Liver (tissue), 9 donors: ENCODE measurements around the gene MYO9B. TPM values are rescaled to one million over a fixed set of nuclear protein-coding genes. Genes with fewer than 3 reads are reported as not detected.

ENCODE experiments used
- DNase-seq: peaks from one replicate; pipeline ENCODE4 v3.0.0-alpha.2; 2017; ENCODE audit warnings: low spot score
- H3K27ac ChIP-seq, 2 donors: one replicate each; pipeline ENCODE4 v1.7.0; 2013; ENCODE audit warnings: inconsistent platforms in 2 of 2, low read length in 2 of 2, control low read depth in 1 of 2, low read depth in 1 of 2, mild to moderate bottlenecking in 1 of 2
- H3K27me3 ChIP-seq, 4 donors: one replicate each; pipeline versions ENCODE4 v1.6.1 to v1.7.0; 2013; ENCODE audit warnings: low read length in 3 of 4, inconsistent platforms in 1 of 4, mild to moderate bottlenecking in 1 of 4, moderate library complexity in 1 of 4; ENCODE audit not compliant: control insufficient read depth in 4 of 4, insufficient read depth in 4 of 4
- H3K36me3 ChIP-seq, 4 donors: one replicate each; pipeline versions ENCODE4 v1.6.1 to v1.7.0; 2013; ENCODE audit warnings: low read length in 3 of 4, mild to moderate bottlenecking in 3 of 4, low read depth in 1 of 4, moderate library complexity in 1 of 4; ENCODE audit not compliant: control insufficient read depth in 4 of 4, insufficient read depth in 3 of 4
- H3K4me1 ChIP-seq, 4 donors: one replicate each; pipeline versions ENCODE4 v1.6.1 to v1.7.0; 2013; ENCODE audit warnings: low read length in 3 of 4, mild to moderate bottlenecking in 3 of 4, moderate library complexity in 1 of 4; ENCODE audit not compliant: control insufficient read depth in 4 of 4, insufficient read depth in 4 of 4
- H3K4me3 ChIP-seq, 3 donors: one replicate each; pipeline versions ENCODE4 v1.6.1 to v1.7.0; 2013; ENCODE audit warnings: low read length in 3 of 3, control low read depth in 1 of 3, low read depth in 1 of 3, mild to moderate bottlenecking in 1 of 3
- H3K9ac ChIP-seq, 2 donors: one replicate each; pipeline ENCODE4 v1.7.0; 2013; ENCODE audit warnings: low read length in 2 of 2, mild to moderate bottlenecking in 2 of 2, moderate library complexity in 2 of 2, control low read depth in 1 of 2, low read depth in 1 of 2
- H3K9me3 ChIP-seq, 4 donors: one replicate each; pipeline versions ENCODE4 v1.6.1 to v1.7.0; 2013; ENCODE audit warnings: low read length in 3 of 4; ENCODE audit not compliant: control insufficient read depth in 4 of 4
- ATF3 ChIP-seq: IDR thresholded peaks from 2 replicates; pipeline ENCODE4 v1.6.1; 2016; ENCODE audit warnings: antibody characterized with exemption
- CTCF ChIP-seq: fragments of 150-350 bp; IDR thresholded peaks from 2 replicates; pipeline ENCODE4 v1.5.1; 2017; ENCODE audit warnings: improper control_type of control experiment, low read depth, low read length; ENCODE audit not compliant: missing input control
- EGR1 ChIP-seq, 2 donors: IDR thresholded peaks; 2 replicates each; pipeline ENCODE4 v1.6.1; 2016 to 2018; ENCODE audit warnings: antibody characterized with exemption in 2 of 2, low read depth in 2 of 2
- FOXA1 ChIP-seq: IDR thresholded peaks from 2 replicates; pipeline ENCODE4 v1.6.1; 2016; ENCODE audit warnings: antibody characterized with exemption
- GABPA ChIP-seq, 2 donors: IDR thresholded peaks in 1 of 2; conservative IDR thresholded peaks in 1 of 2; 2 replicates each; pipeline ENCODE4 v1.6.1; 2016; ENCODE audit warnings: antibody characterized with exemption in 2 of 2, mild to moderate bottlenecking in 1 of 2, moderate library complexity in 1 of 2
- HNF4G ChIP-seq: IDR thresholded peaks from 2 replicates; pipeline ENCODE4 v1.6.1; 2016; ENCODE audit warnings: antibody characterized with exemption
- JUND ChIP-seq, 2 donors: IDR thresholded peaks; 2 replicates each; pipeline ENCODE4 v1.6.1; 2016; ENCODE audit warnings: antibody characterized with exemption in 2 of 2
- NR2F2 ChIP-seq: IDR thresholded peaks from 2 replicates; pipeline ENCODE4 v1.6.1; 2016; ENCODE audit warnings: antibody characterized with exemption
- RAD21 ChIP-seq, 2 donors: IDR thresholded peaks; 2 replicates each; pipeline ENCODE4 v1.6.1; 2016; ENCODE audit warnings: antibody characterized with exemption in 2 of 2, mild to moderate bottlenecking in 2 of 2
- REST ChIP-seq: IDR thresholded peaks from 2 replicates; pipeline ENCODE4 v1.6.1; 2016; ENCODE audit warnings: antibody characterized with exemption, mild to moderate bottlenecking
- SP1 ChIP-seq: IDR thresholded peaks from 2 replicates; pipeline ENCODE4 v1.6.1; 2018; ENCODE audit warnings: antibody characterized with exemption, mild to moderate bottlenecking
- ZBTB33 ChIP-seq: IDR thresholded peaks from 2 replicates; pipeline ENCODE4 v1.6.1; 2016; ENCODE audit warnings: antibody characterized with exemption
- WGBS: extraction: QIAGEN DNeasy Blood & Tissue Kit; methylation state at CpG from one replicate; pipeline ENCODE4 v1.1.7; 2013; 5-methylcytosine and 5-hydroxymethylcytosine counted together
- polyA plus RNA-seq, 2 donors: library from polyadenylated mRNA; stranded (reverse) in 1 of 2; unstranded in 1 of 2; fragments of 200-250 nt in 1 of 2; fragments of >200 nt in 1 of 2; fragmentation: Nextera tagmentation in 1 of 2; extraction: Ambion mirVana in 1 of 2; gene quantifications; one replicate each; pipeline versions ENCODE4 v1.2.1 to v1.2.3, GENCODE V29; 2013 to 2015
- total RNA-seq, 2 donors: library from RNA; depleted of rRNA; stranded (reverse); fragments of >200 nt; gene quantifications; one replicate each; pipeline ENCODE4 v1.2.3, GENCODE V29; 2014
- donor health status: healthy.
- donor health status: healthy.
- donor health status: healthy.
- donor health status: healthy.
- donor health status: healthy.

The MYO9B gene
- total and polyA plus RNA-seq, 4 donors = 9.1 to 32.5 (median 21.0) TPM

GRCh38 chr19:17041976-17042375 is 33.6 kb upstream of the MYO9B start:
- Histone ChIP-seq H3K9ac (no peak overlapping the region), H3K4me3 (no peak overlapping the region), H3K36me3 (no peaks in the 10 kb centered on the region), H3K9me3 (no peaks in the 10 kb centered on the region), H3K4me1 (no peaks in the 10 kb centered on the region), H3K27me3 (peaks cover 0 to 2% (median 0%) of the 10 kb centered on the region in 4 donors), H3K27ac (no peak overlapping the region)
- DNase-seq = no peak
- TF ChIP-seq REST (no peak), NR2F2 (peak; percentile 85), CTCF (no peak)
- WGBS = 27% methylated on average over 11 of the region's 11 CpGs

GRCh38 chr19:17043744-17044143 is 31.8 kb upstream of the MYO9B start:
- no peak for DNase-seq
- H3K36me3 ChIP-seq = peaks cover 0 to under 1% (median 0%) of the 10 kb centered on the region in 4 donors
- no peak overlapping the region for H3K27ac ChIP-seq
- no peak overlapping the region for H3K9ac ChIP-seq
- H3K9me3 ChIP-seq = no peaks in the 10 kb centered on the region
- peaks cover 0 to 2% (median 0%) of the 10 kb centered on the region in 4 donors for H3K27me3 ChIP-seq
- no peak overlapping the region for H3K4me3 ChIP-seq
- WGBS = 75% methylated on average over 7 of the region's 7 CpGs
- H3K4me1 ChIP-seq = no peaks in the 10 kb centered on the region
- TF ChIP-seq SP1 = no peak

- Histone ChIP-seq H3K27ac (no peak overlapping the region), H3K4me1 (no peaks in the 10 kb centered on the region), H3K9ac (no peak overlapping the region), H3K27me3 (peaks cover 0 to 2% (median 0%) of the 10 kb centered on the region in 4 donors), H3K9me3 (no peaks in the 10 kb centered on the region), H3K4me3 (no peak overlapping the region), H3K36me3 (peaks cover 0 to 20% (median 6%) of the 10 kb centered on the region in 4 donors)
- WGBS = 88% methylated on average over 5 of the region's 5 CpGs
- no peak for DNase-seq
- TF ChIP-seq ZBTB33 (no peak), RAD21 (IDR thresholded peaks at IDR 0.05) (no peak), ATF3 (no peak), EGR1 (IDR thresholded peaks at IDR 0.05; ENCODE audit: low read depth in 2 of 2) (no peak), NR2F2 (no peak), REST (no peak), CTCF (no peak), HNF4G (no peak), JUND (IDR thresholded peaks at IDR 0.05) (no peak), FOXA1 (no peak), GABPA (IDR thresholded peaks at IDR 0.05 in 1 of 2, conservative IDR thresholded peaks at IDR 0.05 in 1 of 2) (no peak)
Measured at GRCh38 chr19:17045907-17046502, 29.6 kb upstream of the MYO9B start.
